Rectal smooth muscle tissue (tissue), 1 donor: ENCODE data around the gene MAL.

ENCODE experiments used
- H3K27ac ChIP-seq: one replicate; pipeline ENCODE4 v1.7.0; 2013; ENCODE audit warnings: low read depth, low read length, inconsistent platforms
- H3K27me3 ChIP-seq: one replicate; pipeline ENCODE4 v1.7.0; 2013; ENCODE audit warnings: low read length; ENCODE audit not compliant: control insufficient read depth, insufficient read depth
- H3K36me3 ChIP-seq: one replicate; pipeline ENCODE4 v1.7.0; 2013; ENCODE audit warnings: low read length; ENCODE audit not compliant: control insufficient read depth, insufficient read depth
- H3K4me1 ChIP-seq: one replicate; pipeline ENCODE4 v1.7.0; 2013; ENCODE audit warnings: low read length; ENCODE audit not compliant: control insufficient read depth, insufficient read depth
- H3K4me3 ChIP-seq: one replicate; pipeline ENCODE4 v1.7.0; 2013; ENCODE audit warnings: low read length
- H3K9ac ChIP-seq: one replicate; pipeline ENCODE4 v1.7.0; 2013; ENCODE audit warnings: low read length

Gene MAL

GRCh38 chr2:95099910-95100309 lies 74.4 kb downstream of the MAL start:
- peaks cover 11% of the 10 kb centered on the region for H3K36me3 ChIP-seq
- no peak overlapping the region for H3K9ac ChIP-seq
- no peaks in the 10 kb centered on the region for H3K27me3 ChIP-seq
- no peaks in the 10 kb centered on the region for H3K4me1 ChIP-seq
- no peak overlapping the region for H3K4me3 ChIP-seq
- no peak overlapping the region for H3K27ac ChIP-seq
